HG02938 (cell line): ENCODE data around the gene PDYN.

ENCODE experiments used
- ATAC-seq: cut with Tn5 transposase; IDR thresholded peaks from one replicate; pipeline ENCODE4 v1.9.1; 2021; ENCODE audit warnings: mild to moderate bottlenecking, moderate library complexity; ENCODE audit not compliant: unreplicated experiment

The PDYN gene

DNA sequence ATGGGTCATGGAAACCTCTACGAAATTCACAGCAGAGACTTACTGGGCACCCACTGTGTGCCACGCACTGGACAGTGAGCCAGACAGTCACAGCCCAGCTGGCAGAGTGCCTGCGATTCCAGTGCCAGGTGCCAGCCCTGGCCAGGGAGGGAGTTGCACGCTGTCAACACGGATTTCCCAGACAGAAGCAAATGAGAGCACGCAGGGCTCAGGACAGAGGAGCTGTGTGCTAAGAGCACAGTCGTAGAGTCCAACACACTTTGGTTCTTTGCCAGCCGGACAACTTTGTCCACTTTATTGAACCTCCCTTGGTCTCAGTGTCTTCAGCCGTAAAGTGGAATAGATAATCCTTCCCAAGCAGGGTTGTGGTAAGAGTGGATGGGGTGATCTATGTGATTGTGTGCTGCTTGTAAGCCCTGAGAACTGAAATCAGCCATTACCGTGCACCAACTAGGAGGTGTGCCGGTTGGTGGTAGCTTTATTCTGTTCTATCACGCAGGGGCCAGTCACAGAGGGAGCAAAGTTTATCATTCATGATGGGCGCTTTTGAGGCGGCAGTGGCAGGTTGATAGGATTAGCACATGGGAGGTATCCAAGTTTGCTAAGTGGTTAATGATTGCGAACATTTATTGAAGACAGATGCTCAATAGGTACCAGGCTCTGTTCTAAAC lies 58.0 kb downstream of the PDYN start:
- no peak for ATAC-seq

DNA sequence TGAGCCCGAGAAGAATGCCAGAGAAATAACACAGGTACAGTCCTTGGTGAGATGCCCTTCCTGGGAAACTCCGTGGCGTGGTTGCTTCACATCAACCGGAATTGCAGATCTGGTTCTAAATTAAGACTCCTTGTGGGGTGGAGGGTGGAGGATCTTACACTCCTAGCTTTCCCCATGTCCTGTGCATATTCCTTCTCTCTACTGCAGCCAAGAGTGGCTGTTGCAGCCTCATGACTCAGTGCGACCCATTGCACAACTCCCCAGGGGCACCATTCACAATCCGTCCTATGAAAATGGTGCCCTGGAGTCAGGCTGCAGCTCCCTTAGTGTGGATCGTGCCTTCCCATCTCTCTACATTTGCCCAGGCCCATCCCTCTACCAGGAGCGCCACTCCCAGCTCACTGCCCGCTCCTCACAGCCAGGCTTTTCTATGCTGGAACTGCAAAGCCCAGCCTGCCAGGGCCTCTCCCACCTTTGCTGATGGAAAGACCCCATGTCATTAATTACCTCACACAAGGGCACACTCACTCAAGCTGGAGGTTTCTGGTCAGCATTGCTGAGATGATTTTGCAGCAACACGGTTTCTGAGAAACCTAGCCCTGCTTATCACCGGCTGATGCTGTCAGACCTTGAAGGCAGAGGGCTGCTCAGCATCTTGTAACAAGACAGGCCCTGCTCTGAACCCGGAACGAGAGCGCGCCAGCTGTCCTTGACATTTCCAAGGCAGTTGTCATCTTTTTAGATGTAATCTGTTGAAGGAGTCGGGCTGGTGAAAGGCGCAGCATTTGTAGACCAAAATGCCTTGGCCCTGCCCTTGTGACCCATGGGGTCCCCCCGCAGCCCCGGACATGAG lies 58.9 kb downstream of the PDYN start:
- ATAC-seq: no peak

DNA sequence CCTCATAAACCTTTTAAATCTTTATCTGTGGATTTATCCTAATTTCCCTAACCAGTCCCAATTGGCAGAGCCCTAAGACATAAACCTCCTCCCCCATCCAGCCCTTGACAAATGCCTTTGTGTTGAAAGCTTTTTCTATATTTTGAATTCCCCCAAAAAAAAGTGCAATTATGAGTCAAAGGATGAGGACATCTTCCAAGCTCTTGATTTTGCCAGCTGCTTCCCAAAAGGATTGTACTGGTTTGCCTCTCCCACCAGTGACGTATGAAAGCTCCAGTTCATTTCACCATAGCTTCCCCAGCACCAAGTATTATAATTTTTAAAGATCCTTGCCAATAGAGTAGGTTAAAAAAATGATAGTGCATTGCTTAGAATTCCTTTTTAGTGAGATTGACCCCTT lies 59.7 kb downstream of the PDYN start:
- ATAC-seq: no peak

DNA sequence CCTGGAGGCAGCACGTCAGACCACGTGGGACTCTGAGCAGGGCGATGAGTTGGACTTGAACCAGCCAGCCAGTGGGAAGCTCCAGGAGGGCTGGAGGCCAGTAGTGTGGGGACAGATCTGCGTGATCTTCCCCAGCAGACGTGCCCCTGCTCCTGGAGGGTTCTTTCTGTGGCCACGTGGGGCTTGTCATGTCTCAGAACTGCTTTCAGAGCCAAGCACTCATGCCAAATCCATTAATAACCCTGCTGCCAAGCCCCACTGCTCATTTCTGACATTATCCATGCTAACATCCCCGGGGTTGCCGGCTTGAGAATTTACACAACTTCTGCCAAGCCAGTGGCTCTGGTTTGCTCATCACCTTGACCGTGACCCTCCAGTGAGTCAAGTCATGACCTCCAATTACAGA lies 60.4 kb downstream of the PDYN start:
- no peak for ATAC-seq

DNA sequence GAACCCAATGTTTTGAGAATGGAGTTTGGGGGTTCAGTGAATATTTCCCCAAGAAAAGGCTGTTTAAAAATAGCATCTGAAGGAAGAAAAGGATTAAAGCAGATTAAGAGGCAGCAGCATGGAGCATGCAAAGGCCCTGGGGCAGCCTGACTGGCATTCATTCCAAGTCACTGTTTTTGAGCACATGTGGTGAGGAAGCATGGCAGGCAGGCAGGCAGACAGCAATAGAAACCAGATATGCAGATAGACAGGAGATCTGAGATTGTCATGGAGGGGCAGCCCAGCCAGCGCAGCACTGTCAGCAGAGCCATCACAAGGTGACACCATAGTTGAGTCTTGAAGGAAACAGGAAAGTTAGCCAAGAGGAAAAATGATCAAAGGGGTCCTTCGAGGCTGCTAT lies 60.9 kb downstream of the PDYN start:
- ATAC-seq: no peak

DNA sequence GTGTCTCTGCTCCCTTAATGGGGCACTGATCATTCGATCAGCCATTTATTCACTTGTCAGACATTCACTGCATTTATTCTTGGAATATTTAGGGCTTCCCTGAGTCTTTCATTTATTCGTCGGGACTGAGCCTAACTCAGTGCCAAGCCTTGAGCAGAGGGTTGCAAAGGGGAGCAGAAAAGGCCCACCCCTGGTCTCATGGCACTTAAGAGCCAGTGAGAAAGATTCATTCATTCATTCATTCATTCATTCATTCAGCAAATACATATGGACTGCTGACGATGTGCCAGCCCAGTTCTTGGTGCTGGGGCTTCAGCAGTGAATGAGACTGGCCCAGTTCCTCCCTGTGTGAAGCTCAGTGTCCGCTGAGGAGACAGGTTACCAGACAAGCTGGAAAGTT lies 62.0 kb downstream of the PDYN start:
- ATAC-seq: no peak

DNA sequence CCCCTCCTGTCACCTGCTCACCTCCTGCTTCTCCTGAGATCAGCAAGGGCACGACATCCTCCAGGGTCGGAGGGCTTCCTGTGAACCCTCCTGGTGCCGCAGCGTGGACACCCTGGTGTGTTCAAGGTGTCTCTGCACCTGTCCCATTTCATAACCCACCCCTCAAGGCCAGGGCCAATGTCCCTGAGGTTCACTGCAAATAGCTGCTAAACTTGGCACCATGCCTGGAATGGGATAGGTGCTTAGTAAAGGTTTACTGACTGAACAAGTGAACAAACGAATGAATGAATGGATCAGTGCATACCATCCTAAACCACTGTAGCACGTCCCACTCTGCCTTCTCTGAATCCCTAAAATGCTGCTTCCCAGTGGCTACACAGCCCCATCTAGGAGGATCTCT lies 63.7 kb downstream of the PDYN start:
- ATAC-seq: no peak

DNA sequence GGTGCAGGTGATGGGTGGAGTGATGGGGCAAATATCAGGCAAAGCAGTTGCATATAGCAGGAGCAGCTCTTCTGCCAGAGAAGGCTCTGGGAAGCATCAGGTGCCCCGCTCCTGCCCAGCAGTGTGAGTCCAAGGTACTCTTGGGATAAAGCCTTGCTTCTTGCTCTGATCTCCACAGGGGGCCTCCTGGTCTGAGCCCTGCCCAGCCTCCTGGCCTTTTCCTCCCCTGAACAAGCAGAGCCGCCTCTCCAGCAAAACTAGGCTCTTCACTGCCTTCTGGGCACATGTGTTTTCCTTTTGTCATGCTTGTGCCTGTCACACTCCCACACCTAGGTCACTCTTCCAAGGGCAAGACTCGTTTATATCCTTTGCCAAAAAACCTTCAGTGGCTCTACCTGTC lies 64.4 kb downstream of the PDYN start:
- ATAC-seq: no peak

DNA sequence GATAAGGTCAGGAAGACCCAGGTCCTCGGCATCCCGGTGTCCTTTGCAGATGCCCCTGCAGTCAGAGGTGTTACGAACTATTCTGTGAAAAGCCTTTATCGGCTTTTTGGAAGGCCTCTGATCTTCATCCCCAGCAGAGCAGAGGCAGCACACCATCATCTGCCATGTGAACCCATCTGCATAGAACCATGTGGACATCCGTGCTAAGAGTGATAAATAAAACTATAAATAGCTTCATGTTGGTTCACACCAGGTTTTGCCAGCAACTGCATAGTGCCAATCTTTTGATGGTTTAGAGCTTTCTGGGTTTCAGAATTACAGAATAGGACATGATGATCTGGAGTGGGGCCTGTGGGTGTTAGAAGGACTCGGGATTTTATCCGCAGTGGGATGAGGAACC lies 65.1 kb downstream of the PDYN start:
- no peak for ATAC-seq
